GM18502 (cell line): Measurements from ENCODE around the gene TPO.

Experiments used
- ATAC-seq: cut with Tn5 transposase; IDR thresholded peaks from one replicate; pipeline ENCODE4 v1.9.1; 2021; ENCODE audit warnings: mild to moderate bottlenecking; ENCODE audit not compliant: unreplicated experiment, poor library complexity

TPO gene

DNA sequence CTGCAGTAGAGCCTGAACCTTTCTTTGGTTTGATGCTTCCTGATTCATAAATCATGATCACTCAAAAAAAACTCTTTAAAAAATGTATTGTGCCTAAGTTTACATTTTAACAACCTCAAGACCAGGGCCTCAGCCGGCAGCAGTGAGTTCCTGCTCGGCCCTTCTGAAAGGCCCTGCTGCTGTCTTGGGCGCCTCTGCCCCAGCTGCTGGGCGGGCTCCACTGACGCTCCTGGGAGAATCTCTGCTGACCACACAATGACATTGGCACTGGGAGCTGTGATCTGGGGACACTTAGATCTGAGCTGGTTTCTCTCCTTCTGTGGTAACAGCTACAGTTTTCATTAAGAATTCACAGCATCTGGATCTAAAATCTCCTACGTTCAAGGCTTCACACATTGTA, 25.7 kb downstream of the TPO start:
- ATAC-seq: no peak

DNA sequence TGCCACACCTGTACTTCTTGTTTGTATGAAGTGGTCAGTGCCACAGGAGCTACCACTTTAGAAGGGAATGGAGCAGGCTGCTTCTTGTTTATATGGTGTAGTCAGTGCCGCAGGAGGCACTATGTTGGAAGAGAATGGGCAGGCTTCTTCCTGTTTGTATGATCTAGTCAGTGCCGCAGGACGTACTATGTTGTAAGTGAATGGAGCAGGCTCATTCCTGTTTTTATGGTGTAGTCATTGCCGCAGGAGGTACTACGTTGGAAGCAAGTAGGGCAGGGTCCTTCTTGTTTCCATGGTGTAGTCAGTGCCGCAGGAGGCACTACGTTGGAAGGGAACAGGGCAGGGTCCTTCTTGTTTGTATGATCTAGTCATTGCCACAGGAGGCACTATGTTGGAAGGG, 27.3 kb downstream of the TPO start:
- no peak for ATAC-seq

DNA sequence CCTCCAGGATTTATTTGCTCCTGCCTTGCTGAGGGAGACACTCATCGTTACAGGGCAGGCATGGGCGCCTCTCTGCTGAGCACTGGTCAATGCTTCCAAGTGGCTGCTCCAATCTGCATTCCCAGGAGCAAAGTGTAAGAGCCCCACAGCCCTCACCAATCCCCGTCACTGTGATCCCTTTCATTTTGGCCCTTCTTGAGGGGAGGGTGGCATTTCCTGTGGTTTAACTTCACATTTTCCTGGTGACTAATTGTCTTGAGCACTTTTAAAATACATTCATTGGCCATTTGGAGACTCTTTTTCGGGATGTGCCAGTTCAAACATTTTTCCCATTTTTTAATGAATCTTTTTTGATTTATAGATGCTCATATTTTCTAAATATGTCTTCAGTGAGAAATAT, 33.0 kb downstream of the TPO start:
- ATAC-seq: no peak

DNA sequence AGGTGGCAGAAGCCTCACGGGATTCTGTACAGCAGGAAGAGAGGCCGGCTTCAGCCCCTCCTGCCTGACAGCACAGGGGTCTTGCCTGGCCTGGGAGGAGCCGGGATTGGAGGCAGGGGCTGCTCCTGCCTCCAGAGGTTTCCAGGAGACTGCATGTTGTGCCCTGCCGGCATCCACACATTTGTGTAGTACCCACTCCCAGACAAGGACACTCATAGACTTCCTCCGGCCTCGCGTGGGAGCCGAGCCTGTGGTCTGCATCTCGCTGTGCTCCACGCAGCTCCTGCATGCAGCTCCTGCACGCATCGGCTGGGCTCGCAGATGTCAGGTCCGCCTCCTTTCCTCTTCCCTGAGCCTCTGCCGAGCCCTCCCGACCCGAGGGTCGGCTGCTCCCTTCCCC, 34.7 kb downstream of the TPO start:
- no peak for ATAC-seq

DNA sequence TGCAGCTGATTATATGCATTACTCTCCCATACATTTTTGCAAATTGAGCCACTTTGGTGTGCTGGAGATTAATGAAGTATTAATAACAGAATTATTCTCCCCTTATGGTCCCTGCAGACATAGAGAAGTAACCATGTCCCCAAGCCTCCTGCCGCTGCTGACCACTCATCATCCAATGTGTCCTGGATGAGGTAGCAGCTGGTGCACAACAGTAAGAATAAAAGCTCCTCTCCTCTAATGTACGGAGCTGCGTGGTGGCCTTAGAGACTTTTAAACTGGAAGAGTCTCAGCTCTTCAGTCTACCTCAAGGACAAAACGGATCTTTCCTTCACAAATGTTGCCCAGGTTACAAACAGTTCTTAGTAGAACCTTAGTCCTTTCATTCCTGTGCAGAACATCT, 37.7 kb downstream of the TPO start:
- no peak for ATAC-seq

DNA sequence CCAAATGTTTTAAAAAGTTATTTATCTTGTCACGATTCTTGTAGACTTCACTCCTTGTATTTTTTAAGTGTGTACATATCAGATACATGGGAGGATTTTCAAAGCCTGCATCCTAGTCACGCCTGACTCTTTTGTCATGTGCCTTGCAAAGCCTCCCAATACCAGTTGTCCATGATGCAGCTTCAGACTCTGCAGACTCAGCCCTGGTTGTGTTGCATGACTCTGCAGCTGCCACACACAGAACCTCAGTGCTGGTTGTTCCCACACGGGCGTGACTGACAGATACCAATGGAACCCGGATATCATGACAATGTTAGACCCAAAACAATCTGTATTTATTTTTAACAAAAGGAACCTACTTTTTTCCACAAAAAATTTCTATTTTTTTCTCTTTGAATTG, 38.2 kb downstream of the TPO start:
- no peak for ATAC-seq

DNA sequence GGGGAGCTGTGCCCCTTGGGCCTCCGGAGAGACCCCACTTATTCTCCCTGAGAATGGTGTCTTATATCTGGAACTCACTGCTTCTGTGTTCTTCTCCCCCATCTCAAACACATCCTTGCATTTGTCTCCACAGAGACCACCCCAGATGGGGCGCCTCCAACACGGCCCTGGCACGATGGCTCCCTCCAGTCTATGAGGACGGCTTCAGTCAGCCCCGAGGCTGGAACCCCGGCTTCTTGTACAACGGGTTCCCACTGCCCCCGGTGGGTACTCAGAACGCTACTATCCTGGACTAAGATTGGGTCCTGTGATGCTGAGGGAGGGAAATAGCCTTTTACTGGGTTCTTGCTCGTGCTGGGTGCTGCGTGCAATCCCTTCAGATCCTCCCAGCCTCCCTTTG, 40.3 kb downstream of the TPO start:
- ATAC-seq: no peak

DNA sequence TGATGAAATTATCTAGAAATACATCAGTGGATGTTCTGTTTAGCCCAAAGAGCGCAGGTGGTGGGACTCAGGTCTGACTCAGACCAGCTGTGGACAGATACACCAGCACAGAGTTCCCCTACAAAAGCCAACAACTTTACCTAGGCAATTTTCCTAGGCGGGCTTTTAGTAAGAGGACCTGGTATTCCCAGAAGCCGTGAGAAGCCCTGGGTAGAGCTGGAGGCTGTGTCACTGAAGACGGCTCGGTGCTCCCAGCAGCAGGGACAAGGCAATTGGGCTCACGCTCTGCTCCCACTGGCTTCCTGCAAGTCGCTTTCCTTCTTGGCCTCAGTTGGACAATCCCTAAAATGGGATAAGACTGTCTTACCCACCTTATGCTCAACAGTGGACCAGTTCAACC, 41.1 kb downstream of the TPO start:
- ATAC-seq: no peak

DNA sequence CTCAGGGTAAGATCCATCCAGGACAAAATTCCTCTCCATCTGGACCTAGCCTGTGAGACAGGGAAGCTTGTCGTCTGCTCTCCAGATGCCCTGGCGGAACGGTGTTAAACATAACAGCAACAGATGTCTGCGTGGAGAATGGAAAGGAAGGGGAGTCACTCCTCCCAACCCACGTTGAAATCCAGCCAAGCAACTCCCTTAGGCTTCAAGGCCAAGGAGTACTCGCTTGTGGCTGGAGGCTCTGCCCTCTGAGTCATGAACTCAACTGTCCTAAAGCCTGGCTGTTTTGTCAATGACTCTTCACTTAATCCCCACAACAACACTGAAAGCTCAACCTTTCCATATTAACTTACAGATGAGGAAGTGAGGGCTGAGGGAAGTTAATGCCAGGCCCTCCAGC, 42.2 kb downstream of the TPO start:
- ATAC-seq: no peak

DNA sequence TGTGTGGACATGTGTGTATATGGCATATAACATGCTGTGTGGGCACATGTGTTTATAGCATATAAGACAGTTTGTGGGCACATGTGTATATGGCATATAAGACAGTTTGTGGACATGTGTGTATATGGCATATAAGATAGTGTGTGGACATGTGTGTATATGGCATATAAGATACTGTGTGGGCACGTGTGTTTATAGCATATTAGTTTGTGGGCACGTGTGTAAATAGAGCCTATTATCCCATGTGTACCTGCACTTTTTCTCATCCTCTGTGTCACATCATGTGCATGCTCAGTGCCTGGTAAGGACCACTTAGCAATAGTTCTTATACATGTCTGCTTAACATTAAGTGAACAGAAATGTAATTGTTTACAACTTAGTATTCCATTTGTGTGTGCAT, 45.2 kb downstream of the TPO start:
- ATAC-seq: no peak

DNA sequence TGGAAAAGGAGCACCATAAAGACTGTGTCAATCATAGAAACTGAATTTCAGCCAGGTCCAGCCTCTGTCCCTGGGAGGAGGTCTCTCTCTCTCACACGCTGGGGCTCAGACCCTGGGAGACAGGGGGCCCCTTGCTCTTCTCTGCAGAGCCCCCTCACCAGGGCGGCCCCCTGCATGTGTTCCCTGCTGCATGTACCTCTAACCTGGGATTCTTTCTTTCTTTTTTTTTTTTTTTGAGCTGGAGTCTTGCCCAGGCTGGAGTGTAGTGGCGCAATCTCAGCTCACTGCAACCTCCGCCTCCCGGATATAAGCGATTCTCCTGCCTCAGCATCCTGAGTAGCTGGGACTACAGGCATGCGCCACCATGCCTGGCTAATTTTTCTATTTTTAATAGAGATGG, 46.5 kb downstream of the TPO start:
- no peak for ATAC-seq

DNA sequence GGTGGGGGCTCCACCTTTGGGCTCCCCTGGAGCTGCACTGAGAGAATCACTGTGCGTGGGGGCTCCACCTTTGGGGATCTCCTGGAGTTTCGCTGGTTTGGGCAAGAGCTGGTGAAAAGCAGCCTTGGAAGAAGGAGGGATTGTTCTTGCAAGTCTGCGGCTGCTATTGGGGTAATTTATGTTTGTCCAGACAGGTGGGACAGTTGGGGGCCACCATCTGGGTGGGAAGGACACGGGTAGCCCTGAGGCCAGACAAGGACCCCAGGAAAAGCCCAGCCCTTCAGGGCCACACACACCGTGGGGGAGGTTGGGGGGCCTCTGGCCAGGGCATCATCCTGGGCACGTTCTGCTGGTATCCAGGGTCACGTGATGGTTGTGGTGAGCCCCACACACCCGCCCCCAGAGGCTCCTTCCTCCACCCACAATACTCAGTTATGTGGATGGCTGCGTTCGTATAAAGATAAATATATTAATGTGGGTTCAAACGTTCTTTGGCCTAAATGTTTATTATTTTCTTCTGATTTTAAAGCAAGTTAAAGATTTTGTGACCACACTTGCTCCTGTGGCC, 47.7 kb downstream of the TPO start:
- ATAC-seq: no peak

DNA sequence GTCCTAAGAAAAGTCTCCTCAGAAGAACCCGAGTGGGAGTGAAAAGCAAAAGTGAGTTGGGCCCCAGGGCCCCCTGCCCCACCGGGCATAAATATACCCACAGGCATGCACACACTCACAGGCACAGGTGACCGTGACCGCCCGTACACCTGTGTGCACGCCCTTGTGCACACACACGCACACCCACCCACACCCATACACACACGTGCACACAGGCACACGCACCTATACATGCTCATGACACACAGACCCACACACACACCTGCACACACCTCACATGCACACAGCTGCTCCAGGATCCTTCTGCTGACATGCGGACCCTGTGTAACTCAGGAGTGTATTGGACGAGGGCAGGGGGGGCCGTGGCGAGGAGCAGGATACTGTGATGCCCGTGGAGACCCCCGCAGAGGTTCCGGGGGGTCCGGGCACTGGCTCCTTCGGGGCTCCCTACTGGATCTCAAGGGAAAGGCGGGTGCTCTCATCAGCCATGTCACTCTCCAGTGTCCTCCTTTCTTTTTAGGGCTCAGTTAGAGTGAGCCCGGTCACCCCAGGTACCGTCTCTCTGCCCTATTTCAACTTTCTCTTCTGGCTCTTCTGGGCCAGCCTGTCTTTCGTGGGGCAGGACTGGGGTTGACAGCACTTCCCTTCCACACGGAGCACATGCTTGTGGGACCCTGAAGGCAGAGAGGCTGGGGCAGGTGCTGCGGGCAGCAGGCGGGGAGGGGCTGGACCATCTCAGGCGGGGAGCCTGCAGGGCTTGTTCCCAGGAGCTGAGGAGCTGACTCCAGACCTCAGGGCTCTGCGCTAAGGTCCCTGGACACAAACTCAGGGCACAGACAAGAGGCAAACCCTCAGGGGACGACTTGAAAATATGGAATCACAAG, 48.5 kb downstream of the TPO start:
- ATAC-seq: no peak

DNA sequence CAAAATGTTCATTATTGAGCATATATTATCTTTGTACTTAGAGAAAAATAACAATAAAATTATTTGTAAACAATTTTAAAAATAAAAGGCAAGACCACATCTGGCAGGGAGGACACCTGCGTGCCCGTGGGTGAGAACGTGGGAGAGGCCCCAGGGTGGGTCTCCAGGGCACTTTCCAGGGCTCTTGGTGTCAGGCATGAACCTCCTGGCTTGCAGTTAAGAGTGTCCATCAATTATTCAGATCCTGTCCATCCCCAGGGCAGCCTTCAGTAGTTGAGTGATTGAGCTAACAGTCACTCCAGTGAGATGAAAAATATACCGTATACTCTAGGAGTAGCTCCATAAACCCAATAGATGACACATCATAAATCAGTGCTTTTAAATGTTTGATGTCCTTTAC, 49.7 kb downstream of the TPO start:
- no peak for ATAC-seq

DNA sequence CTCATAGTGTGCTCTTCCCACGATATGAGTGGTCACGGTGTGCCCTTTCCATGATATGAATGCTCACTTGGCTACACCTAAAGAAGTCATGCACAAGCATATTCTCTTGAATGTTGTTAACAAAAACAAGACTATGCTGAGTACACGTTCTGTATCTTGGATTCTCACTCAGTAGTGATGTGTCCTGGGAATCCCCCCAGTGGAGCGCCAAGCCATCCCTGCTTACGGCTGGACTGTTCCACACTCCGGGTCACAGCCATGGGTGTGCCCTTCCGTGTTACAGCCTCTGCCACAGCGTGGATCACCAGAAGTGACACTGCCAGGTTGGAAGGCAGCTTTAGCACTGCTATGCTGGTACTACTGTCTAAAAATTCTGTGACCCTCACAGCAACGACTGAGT, 59.1 kb downstream of the TPO start:
- ATAC-seq: no peak

DNA sequence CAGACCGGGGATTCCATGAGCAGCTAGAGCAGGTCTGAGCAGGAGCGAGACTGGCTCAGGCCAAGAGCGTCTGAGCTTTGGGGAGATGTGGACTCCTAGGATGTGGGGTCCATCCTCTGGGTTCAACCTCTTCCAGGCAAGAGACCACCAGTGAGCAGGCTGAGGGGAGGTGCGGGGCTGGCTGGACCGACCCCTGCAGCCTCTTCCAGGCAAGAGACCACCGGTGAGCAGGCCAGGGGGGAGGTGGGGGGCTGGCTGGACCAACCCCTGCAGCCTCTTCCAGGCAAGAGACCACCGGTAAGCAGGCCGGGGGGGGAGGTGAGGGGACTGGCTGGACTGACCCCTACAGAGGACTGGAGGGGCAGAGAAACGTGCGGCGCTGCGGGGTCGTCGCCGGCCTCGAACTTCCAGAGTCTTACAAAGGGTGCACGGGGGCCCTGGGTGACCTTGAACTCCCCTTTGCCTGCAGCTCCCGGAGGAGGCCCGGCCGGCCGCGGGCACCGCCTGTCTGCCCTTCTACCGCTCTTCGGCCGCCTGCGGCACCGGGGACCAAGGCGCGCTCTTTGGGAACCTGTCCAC, 63.4 kb downstream of the TPO start:
- ATAC-seq: no peak

DNA sequence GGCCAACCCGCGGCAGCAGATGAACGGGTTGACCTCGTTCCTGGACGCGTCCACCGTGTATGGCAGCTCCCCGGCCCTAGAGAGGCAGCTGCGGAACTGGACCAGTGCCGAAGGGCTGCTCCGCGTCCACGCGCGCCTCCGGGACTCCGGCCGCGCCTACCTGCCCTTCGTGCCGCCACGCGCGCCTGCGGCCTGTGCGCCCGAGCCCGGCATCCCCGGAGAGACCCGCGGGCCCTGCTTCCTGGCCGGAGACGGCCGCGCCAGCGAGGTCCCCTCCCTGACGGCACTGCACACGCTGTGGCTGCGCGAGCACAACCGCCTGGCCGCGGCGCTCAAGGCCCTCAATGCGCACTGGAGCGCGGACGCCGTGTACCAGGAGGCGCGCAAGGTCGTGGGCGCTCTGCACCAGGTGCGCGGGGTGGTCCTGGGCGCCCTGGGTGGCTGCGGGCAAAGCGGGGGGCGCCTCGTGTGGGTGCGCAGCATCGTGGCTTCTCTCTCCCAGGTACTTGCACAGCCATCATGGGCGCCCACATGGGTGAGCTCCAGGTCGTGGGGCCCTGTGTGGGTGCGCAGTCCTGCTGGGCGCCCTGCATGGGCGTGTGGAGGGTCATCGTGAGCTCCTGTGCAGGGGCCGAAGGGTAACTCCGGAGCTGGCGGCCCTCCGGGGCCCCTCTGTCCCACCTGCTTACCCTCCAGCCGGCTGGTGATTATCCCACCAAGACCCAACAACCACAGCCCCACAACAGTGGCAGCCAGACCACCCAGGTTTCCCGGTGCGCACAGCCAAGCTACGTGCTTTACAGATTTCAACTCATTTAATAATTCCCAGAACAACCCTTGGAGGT, 64.2 kb downstream of the TPO start:
- no peak for ATAC-seq

DNA sequence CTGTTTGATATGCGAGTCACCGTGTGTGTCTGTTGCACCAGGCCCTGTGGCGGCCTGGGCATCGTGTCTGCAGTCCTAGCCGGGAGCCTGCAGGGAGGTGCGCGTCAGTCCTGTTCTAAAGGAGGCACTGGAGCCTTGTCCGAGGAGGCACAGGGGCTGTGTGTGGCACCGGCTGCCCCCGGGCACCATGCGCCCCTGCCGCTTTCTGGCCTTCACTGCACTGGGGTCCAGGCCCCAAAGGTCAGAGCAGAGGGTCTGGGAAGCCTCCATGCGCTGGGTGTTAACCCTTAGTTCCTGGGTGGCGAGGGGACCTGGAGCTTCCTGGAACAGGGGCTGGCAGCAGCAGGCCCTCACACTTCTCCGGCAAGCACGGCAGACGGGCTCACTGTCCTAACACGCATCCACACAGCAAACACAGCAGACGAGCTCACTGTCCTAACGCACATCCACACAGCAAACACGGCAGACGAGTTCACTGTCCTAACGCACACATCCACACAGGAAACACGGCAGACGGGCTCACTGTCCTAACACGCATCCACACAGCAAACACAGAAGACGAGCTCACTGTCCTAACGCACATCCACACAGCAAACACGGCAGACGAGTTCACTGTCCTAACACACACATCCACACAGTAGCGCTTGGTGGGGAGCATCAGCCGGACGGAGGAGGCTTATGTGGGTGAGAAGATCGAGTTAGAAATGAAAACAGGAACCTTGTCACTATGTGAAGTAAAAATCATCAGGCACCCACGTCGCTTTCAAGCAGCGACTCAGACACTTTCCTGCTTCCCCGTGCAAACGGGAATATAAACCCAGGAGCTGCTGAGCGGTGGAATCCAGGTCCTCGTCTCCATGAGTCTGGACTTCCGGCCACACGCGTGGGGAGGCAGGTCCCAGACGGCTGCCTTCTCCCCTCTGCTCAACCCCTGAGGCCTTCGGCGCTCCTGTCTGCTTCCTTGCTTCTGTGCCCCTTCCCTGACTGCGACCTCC, 65.3 kb downstream of the TPO start:
- ATAC-seq: no peak

DNA sequence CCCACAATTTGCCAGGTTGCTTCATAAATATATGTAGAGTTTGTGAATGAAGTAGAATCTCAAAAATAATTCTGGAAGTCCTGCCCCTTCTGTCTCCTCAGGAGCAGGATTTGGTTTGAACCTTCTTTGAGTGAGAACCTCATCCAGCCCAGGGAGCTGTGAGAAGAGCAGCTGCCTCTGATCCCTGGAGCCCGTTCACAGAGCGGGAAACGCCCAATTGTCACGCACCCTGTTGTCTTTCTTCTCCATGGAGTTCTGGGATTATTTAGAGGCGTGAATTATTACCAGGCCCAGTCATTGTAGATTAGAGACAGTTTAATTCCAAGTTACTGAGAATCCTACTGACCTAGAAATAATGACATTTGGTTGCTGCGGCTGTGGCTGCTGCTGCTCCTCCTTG, 66.1 kb downstream of the TPO start:
- no peak for ATAC-seq

DNA sequence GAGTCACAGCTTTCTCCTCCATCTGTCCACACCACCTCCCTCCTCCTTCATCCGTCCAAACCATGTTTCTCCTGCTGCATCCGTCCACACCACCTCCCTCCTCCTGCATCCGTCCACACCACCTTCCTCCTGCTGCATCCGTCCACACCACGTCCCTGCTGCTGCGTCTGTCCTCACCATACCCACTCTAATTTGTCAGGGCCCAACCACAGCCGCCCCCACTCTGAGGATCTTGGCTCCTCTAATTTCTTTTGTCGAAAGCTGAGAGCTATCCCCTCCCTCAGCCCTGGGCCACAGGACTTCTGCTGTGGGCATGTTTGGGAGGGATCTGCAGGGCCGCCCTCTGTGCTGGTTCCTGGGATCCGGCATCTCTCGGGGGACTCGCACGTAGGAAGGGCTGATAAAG, 67.4 kb downstream of the TPO start:
- no peak for ATAC-seq
